ENCODE results near the gene HTR1B. TPM values are rescaled to one million over a fixed set of nuclear protein-coding genes. Genes with fewer than 3 reads are reported as not detected.

The HTR1B gene
- total RNA-seq, 3 donors from 2014 or later, result not detected

DNA sequence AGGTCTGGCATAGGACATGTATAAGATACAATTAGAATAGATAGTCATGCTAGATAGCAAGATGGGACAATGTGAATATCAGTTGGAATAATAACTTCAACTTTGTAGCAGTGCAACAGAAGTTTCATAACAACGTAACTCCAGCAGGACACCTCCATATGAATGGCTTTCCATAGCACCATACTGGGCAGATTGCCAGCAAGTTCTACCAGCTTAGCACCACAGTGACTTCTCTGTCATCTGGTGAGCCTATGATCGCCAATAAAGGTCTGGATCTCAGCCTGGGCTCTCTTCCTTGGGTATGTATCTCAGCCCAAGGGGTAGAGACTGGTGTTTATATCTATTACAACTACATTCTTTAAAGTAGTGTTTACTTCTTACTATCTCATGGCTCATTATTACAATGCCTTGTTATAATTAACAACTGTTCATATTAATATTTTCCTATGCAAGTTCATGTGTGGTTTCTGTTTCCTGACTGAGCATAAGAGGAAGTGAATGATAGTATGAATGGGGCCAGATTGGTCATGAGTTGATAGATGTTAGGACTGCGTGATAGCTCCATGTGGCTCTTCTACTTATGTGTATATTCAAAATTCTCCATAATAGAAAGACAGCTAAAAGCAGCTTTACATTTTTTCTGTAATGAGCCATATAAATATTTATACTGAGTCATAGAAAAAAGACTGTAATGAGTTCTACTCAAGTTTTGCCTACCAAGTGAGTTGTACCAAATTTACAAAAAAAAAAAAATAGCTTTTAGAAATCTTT is 22.9 kb downstream of the HTR1B start:
- Mint-ChIP-seq H3K4me1 (ENCODE audit: low read depth) (no peaks in the 10 kb centered on the region), H3K4me3 (no peak overlapping the region), H3K36me3 (ENCODE audit: insufficient read depth) (no peaks in the 10 kb centered on the region), H3K9me3 (peaks cover 3% of the 10 kb centered on the region), H3K27me3 (ENCODE audit: low read depth) (no peaks in the 10 kb centered on the region)
- DNase-seq (no peak), ATAC-seq (no peak)

DNA sequence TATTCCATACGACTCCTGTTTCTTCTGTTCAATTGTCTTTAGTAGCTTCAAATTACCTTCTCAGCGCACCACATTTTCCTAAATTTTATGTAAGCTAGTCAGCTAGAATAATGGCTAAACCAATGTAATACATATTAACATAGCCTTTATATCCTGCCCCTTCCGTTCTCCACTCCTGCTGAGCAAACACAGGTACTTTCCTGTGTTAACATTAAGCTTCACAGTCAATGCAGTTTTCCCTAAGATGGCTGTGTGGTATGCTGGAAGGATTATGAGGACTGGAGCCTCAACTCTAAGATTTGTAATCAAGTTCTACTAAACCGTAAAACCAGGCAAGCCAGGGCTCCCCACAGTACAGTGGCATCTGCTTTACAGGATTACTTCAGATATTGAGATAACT is 29.4 kb downstream of the HTR1B start:
- no peak for DNase-seq
- H3K4me3 Mint-ChIP-seq, result no peak overlapping the region
- peaks cover 2% of the 10 kb centered on the region for H3K9me3 Mint-ChIP-seq
- no peaks in the 10 kb centered on the region for H3K4me1 Mint-ChIP-seq (ENCODE audit: low read depth)
- no peak for ATAC-seq
- no peaks in the 10 kb centered on the region for H3K36me3 Mint-ChIP-seq (ENCODE audit: insufficient read depth)
- no peaks in the 10 kb centered on the region for H3K27me3 Mint-ChIP-seq (ENCODE audit: low read depth)

DNA sequence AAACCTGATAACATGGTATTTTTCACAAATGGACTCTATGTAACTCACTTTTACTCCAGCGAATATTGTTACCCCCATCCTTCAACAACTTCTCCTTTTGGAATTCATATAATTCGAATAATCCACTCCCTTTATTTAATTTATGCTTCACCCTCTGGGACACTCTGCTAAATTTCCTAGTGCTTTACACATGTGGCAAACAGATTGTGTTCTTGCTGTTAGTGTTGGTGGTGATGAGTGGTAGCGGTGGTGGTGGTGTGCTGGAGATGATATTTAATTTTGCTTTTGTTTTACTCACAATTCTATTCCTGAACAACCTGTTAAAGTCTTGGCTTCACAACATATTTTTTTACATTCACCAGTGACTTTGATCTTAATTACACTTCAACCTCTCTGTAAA is 32.8 kb downstream of the HTR1B start:
- DNase-seq (no peak), ATAC-seq (no peak)
- H3K4me3 Mint-ChIP-seq, result no peak overlapping the region

DNA sequence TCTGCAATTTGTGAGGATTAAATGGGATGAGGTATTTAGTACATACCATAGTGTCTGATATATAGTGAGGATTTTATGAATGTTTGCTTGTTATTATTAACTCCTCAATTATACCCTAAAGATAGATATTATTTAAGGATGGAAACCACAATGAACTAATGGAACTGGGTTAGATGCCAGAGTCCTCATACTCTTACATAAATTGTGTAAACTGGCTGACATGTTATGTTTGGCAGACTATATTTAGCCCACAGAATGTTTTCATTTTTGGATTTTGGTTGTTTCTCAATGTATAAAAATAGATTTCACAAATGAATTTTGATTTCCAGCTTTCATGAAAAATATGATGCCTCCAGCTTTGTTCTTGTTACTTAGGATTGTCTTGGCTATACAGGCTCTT is 37.6 kb downstream of the HTR1B start:
- no peaks in the 10 kb centered on the region for H3K36me3 Mint-ChIP-seq (ENCODE audit: insufficient read depth)
- DNase-seq, result no peak
- H3K4me3 Mint-ChIP-seq, result no peak overlapping the region
- no peaks in the 10 kb centered on the region for H3K27me3 Mint-ChIP-seq (ENCODE audit: low read depth)
- no peak for ATAC-seq
- H3K9me3 Mint-ChIP-seq, result no peaks in the 10 kb centered on the region
- no peaks in the 10 kb centered on the region for H3K4me1 Mint-ChIP-seq (ENCODE audit: low read depth)

More for the DNA sequence above, 32.8 kb downstream of the HTR1B start:
- no peaks in the 10 kb centered on the region for H3K27me3 Mint-ChIP-seq (ENCODE audit: low read depth)
- H3K36me3 Mint-ChIP-seq (ENCODE audit: insufficient read depth), result no peaks in the 10 kb centered on the region
- no peaks in the 10 kb centered on the region for H3K4me1 Mint-ChIP-seq (ENCODE audit: low read depth)
- H3K9me3 Mint-ChIP-seq, result no peaks in the 10 kb centered on the region

DNA sequence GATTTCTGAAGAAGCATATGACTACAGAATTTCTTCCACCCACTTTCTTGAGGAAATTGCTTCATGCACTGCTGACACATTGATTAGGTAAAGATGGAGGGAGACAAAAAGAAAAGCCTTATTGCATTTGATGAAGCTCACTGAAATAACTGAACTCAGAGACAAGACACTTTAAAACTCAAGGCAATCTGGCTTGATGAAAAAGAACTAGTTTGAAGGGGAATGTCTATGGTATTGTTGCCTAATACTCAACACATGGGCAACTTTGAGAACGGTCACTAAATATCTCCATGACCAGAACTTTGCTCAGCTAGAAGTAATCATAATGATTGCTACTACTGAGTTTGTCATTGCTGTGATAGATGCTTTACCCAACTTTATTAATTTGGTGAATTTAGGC is 38.1 kb downstream of the HTR1B start:
- Mint-ChIP-seq H3K4me3 (no peak overlapping the region), H3K36me3 (ENCODE audit: insufficient read depth) (no peaks in the 10 kb centered on the region), H3K4me1 (ENCODE audit: low read depth) (no peaks in the 10 kb centered on the region), H3K27me3 (ENCODE audit: low read depth) (no peaks in the 10 kb centered on the region), H3K9me3 (peaks cover under 1% of the 10 kb centered on the region)
- ATAC-seq, result no peak
- no peak for DNase-seq

DNA sequence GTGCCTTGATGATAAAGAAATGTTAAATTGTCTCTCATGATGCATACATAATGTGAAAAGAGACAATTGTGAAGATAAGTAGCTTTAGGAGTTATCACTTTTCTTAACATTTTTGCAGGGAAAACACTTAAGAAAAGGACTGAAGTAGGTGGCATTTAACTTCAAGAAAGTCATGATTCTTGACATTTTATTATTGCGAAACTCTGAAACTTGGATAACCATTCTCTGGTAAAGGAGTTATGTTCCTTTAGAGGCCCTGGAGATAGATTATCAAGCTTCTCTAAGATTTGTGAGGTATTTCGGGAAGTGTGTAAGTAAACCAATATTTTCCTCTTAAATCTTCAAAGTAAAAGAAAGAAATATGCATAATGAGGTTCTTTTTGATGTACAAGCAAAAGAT is 38.5 kb downstream of the HTR1B start:
- Mint-ChIP-seq H3K9me3 (peaks cover 3% of the 10 kb centered on the region), H3K4me3 (no peak overlapping the region)

DNA sequence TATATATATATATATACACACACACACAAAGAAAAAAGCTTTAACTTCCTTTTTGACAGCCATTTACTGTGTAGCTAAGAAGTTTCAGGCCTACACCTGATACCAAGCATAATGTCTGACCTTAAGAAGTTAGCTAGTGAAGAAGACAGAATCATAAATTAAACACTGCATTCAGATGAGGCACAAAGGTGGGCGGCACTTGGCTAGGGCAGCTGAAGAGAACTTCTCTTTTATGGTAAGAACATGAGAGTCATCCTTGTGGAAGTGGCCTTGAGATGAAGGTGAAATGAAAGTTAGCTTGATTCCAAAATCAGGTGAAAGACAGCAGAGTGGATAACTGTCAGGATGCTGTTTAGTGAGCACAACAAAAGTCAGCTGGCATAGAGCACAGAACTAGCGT is 46.5 kb downstream of the HTR1B start:
- Mint-ChIP-seq H3K4me3 (no peak overlapping the region), H3K27me3 (ENCODE audit: low read depth) (no peaks in the 10 kb centered on the region), H3K4me1 (ENCODE audit: low read depth) (no peaks in the 10 kb centered on the region), H3K36me3 (ENCODE audit: insufficient read depth) (no peaks in the 10 kb centered on the region), H3K9me3 (peaks cover 3% of the 10 kb centered on the region)
- no peak for DNase-seq
- ATAC-seq, result no peak

More for the DNA sequence above, 38.5 kb downstream of the HTR1B start:
- Mint-ChIP-seq H3K4me1 (ENCODE audit: low read depth) (no peaks in the 10 kb centered on the region), H3K27me3 (ENCODE audit: low read depth) (no peaks in the 10 kb centered on the region), H3K36me3 (ENCODE audit: insufficient read depth) (no peaks in the 10 kb centered on the region)
- no peak for DNase-seq
- ATAC-seq, result no peak

DNA sequence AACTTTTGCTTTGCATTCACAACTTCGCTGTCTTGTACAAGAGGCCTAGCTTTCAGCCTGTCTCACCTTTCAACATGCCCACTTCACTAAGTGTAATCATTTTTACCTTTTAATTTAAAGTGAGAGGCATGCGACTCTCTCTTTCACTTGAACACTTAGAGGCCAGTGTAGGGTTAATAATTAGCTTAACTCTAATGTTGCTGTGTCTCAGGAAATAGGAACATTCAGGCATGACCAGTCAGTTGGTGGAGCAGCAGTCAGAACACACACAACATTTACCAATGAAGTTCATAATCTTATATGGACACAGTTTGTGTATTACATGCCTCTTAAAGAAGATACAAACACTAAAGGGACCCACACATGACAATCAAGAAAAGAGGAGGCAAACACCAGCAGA is 47.6 kb downstream of the HTR1B start:
- Mint-ChIP-seq H3K4me3 (no peak overlapping the region), H3K9me3 (peaks cover 3% of the 10 kb centered on the region), H3K4me1 (ENCODE audit: low read depth) (no peaks in the 10 kb centered on the region), H3K27me3 (ENCODE audit: low read depth) (no peaks in the 10 kb centered on the region), H3K36me3 (ENCODE audit: insufficient read depth) (no peaks in the 10 kb centered on the region)
- DNase-seq (no peak), ATAC-seq (no peak)

Other genes with a start within 250 kb of the HTR1B start
- not detected for gene MEI4, start 189.5 kb upstream of the HTR1B start, total RNA-seq